WTC11 (cell line): ENCODE measurements around the gene STX2. TPM values are rescaled to one million over a fixed set of nuclear protein-coding genes. Genes with fewer than 3 reads are reported as not detected.

Source experiments
- ATAC-seq: fragments of 200-7000 bp; cut with Tn5 transposase; 2 replicates; pipeline ENCODE4 v1.10.0; 2021; ENCODE audit warnings: mild to moderate bottlenecking, moderate library complexity
- CTCF ChIA-PET: fragments of 300-600 bp; sonication (Branson Sonifier 250); formaldehyde crosslinking; loops from one replicate; lab custom pipeline; 2021; ENCODE audit warnings: antibody characterized with exemption; lab: Charles Lee
- POLR2A ChIA-PET: fragments of 350-600 bp; sonication (Branson Sonifier 250); formaldehyde crosslinking; loops from one replicate; lab custom pipeline; 2021; ENCODE audit warnings: antibody characterized with exemption; lab: Charles Lee
- DNase-seq: peaks from one replicate; pipeline ENCODE4 v3.0.0; 2021; ENCODE audit warnings: low spot score
- H3K27ac Mint-ChIP-seq: 2 replicates; pipeline ENCODE4 v1.8.0; 2021; ENCODE audit warnings: mixed read lengths
- H3K27me3 Mint-ChIP-seq: 2 replicates; pipeline ENCODE4 v1.8.0; 2021; ENCODE audit warnings: low read depth, mild to moderate bottlenecking, moderate library complexity, mixed read lengths
- H3K36me3 Mint-ChIP-seq: 2 replicates; pipeline ENCODE4 v1.8.0; 2021; ENCODE audit warnings: mixed read lengths
- H3K4me1 Mint-ChIP-seq: 2 replicates; pipeline ENCODE4 v1.8.0; 2022; ENCODE audit warnings: mixed read lengths
- H3K4me3 Mint-ChIP-seq: 2 replicates; pipeline ENCODE4 v1.8.0; 2021; ENCODE audit warnings: mild to moderate bottlenecking, moderate library complexity, mixed read lengths
- H3K9me3 Mint-ChIP-seq: 2 replicates; pipeline ENCODE4 v1.8.0; 2021; ENCODE audit warnings: mixed read lengths
- CREM ChIP-seq: sonication (generic); formaldehyde crosslinking; IDR thresholded peaks from 2 replicates; pipeline ENCODE4 v1.8.1; 2022; ENCODE audit warnings: mild to moderate bottlenecking, missing genetic modification reagents, moderate library complexity
- EMX1 ChIP-seq: fragments of 250-450 bp; sonication (Bioruptor Pico); IDR thresholded peaks from 2 replicates; pipeline ENCODE4 v1.8.0; 2021; ENCODE audit warnings: mild to moderate bottlenecking
- ESRRA ChIP-seq: sonication (generic); formaldehyde crosslinking; IDR thresholded peaks from 2 replicates; pipeline ENCODE4 v1.8.1; 2022; ENCODE audit warnings: mild to moderate bottlenecking, missing genetic modification reagents, borderline replicate concordance
- FOXP1 ChIP-seq: sonication (generic); formaldehyde crosslinking; IDR thresholded peaks from 2 replicates; pipeline ENCODE4 v1.8.0; 2022; ENCODE audit warnings: missing genetic modification reagents, mild to moderate bottlenecking, moderate library complexity, borderline replicate concordance
- NFE2L1 ChIP-seq: sonication (generic); formaldehyde crosslinking; IDR thresholded peaks from 2 replicates; pipeline ENCODE4 v1.8.1; 2023; ENCODE audit warnings: missing genetic modification reagents
- TP53 ChIP-seq: sonication (generic); formaldehyde crosslinking; IDR thresholded peaks from 2 replicates; pipeline ENCODE4 v1.8.1; 2023; ENCODE audit warnings: mild to moderate bottlenecking, missing genetic modification reagents
- ZNF232 ChIP-seq: sonication (generic); formaldehyde crosslinking; IDR thresholded peaks from 2 replicates; pipeline ENCODE4 v1.8.0; 2022; ENCODE audit warnings: mild to moderate bottlenecking, missing genetic modification reagents
- ZNF317 ChIP-seq: sonication (generic); formaldehyde crosslinking; IDR thresholded peaks from 2 replicates; pipeline ENCODE4 v1.8.1; 2023; ENCODE audit warnings: low read depth, mild to moderate bottlenecking, moderate library complexity, missing genetic modification reagents, borderline replicate concordance
- ZNF423 ChIP-seq: fragments of 250-450 bp; sonication (Bioruptor Pico); IDR thresholded peaks from 2 replicates; pipeline ENCODE4 v2.1.2; 2022; ENCODE audit warnings: mild to moderate bottlenecking, moderate library complexity
- ZNF671 ChIP-seq: fragments of 250-450 bp; sonication (Bioruptor Pico); IDR thresholded peaks from 2 replicates; pipeline ENCODE4 v1.8.0; 2021; ENCODE audit warnings: mild to moderate bottlenecking
- total RNA-seq: library from RNA; stranded (reverse); gene quantifications from 3 replicates; pipeline ENCODE4 v1.2.3, GENCODE V29; 2021
- TF ChIP-seq, protein P1 (sequence below): sonication (generic); formaldehyde crosslinking; IDR thresholded peaks from 2 replicates; pipeline ENCODE4 v1.8.0; 2023; ENCODE audit warnings: mild to moderate bottlenecking, missing genetic modification reagents
- TF ChIP-seq, protein P2 (sequence below): sonication (generic); formaldehyde crosslinking; IDR thresholded peaks from 2 replicates; pipeline ENCODE4 v1.8.0; 2022; ENCODE audit warnings: mild to moderate bottlenecking, missing genetic modification reagents
- TF ChIP-seq, protein P3 (sequence below): sonication (generic); formaldehyde crosslinking; IDR thresholded peaks from 2 replicates; pipeline ENCODE4 v1.8.1; 2023; ENCODE audit warnings: mild to moderate bottlenecking, missing genetic modification reagents
- TF ChIP-seq, protein P4 (sequence below): fragments of 250-450 bp; sonication (Bioruptor Pico); IDR thresholded peaks from 2 replicates; pipeline ENCODE4 v1.9.0; 2021; ENCODE audit warnings: mild to moderate bottlenecking
- TF ChIP-seq, protein P5 (sequence below): fragments of 250-450 bp; sonication (Bioruptor Pico); conservative IDR thresholded peaks from 2 replicates; pipeline ENCODE4 v1.9.0; 2021; ENCODE audit warnings: mild to moderate bottlenecking
- TF ChIP-seq, protein P6 (sequence below): fragments of 250-450 bp; sonication (Bioruptor Pico); IDR thresholded peaks from 2 replicates; pipeline ENCODE4 v1.9.0; 2021; ENCODE audit warnings: mild to moderate bottlenecking

The STX2 gene
- total RNA-seq, 1 experiment from 2014 or later, result 22.7 TPM

DNA sequence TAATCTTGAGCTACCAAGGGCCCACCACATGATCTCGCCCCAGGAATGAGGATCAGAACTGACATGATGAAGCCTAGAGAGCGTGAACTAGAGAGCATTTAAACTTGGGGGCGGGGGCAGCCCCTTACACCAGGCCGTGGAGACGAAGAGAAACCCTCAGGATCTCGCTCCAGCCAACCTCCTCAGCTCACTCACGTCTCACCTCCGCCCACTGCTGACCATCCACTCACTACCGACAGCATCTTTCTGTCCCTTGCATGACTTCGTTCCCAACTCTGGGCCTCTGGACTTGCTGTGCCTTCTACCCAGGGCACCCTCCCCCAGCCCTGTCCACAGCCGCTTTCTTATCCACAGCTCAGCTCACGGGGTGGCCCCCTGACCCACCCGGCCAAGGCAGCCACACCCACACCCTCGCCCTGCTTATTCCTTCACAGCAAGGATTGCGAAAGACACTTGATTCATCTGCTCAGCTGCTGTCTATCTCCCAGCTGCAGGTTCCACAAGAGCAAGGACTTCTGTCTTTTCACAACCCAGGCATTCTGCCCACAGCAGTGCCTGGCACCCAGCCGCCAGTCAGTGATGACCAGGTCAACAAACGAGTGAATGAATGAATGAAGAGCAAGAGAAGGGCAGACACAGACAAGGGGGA lies 6.4 kb downstream of the STX2 start:
- POLR2A ChIA-PET, result interaction anchor here (0.6 kb wide), 1 partner anchor 17 kb away, joined by 3 read pairs; no protein-coding TSS in a partner anchor
- no peak overlapping the region for H3K4me3 Mint-ChIP-seq

DNA sequence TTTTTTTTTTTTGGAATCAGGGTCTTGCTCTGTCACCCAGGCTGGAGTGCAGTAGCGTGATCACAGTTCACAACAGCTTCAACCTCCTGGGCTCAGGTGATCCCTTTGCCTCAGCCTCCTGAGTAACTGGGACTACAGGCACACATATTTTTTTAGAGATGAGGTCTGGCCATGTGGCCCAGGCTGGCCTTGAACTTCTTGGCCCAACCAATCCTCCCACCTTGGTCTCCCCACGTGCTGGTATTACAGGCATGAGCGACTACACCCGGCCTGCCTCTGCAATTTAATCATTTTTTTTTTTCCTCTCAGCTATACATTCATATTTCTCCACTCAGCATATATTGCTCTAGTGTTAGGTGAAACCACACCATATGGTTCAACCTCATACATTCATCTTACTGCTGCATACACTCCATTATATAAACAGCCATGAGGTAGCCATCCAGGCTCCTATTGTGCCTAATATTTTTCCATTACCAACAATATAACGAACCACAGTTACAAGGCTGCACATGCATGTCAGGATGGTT lies 7.1 kb downstream of the STX2 start:
- H3K27ac Mint-ChIP-seq, result no peak overlapping the region
- H3K4me3 Mint-ChIP-seq, result no peak overlapping the region
- peaks cover 71% of the 10 kb centered on the region for H3K4me1 Mint-ChIP-seq
- H3K36me3 Mint-ChIP-seq, result peaks cover 4% of the 10 kb centered on the region; the same call in 1 of the 2 replicates
- TF ChIP-seq FOXP1 (CRISPR knock-in tag), result no peak
- TF ChIP-seq, protein P1, sequence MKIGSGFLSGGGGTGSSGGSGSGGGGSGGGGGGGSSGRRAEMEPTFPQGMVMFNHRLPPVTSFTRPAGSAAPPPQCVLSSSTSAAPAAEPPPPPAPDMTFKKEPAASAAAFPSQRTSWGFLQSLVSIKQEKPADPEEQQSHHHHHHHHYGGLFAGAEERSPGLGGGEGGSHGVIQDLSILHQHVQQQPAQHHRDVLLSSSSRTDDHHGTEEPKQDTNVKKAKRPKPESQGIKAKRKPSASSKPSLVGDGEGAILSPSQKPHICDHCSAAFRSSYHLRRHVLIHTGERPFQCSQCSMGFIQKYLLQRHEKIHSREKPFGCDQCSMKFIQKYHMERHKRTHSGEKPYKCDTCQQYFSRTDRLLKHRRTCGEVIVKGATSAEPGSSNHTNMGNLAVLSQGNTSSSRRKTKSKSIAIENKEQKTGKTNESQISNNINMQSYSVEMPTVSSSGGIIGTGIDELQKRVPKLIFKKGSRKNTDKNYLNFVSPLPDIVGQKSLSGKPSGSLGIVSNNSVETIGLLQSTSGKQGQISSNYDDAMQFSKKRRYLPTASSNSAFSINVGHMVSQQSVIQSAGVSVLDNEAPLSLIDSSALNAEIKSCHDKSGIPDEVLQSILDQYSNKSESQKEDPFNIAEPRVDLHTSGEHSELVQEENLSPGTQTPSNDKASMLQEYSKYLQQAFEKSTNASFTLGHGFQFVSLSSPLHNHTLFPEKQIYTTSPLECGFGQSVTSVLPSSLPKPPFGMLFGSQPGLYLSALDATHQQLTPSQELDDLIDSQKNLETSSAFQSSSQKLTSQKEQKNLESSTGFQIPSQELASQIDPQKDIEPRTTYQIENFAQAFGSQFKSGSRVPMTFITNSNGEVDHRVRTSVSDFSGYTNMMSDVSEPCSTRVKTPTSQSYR (CRISPR knock-in tag), result no peak
- no peak for TF ChIP-seq ZNF317 (CRISPR knock-in tag)
- no peak for TF ChIP-seq NFE2L1 (CRISPR knock-in tag)
- TF ChIP-seq EMX1, result no peak
- TF ChIP-seq TP53 (CRISPR knock-in tag), result no peak
- TF ChIP-seq, protein P2, sequence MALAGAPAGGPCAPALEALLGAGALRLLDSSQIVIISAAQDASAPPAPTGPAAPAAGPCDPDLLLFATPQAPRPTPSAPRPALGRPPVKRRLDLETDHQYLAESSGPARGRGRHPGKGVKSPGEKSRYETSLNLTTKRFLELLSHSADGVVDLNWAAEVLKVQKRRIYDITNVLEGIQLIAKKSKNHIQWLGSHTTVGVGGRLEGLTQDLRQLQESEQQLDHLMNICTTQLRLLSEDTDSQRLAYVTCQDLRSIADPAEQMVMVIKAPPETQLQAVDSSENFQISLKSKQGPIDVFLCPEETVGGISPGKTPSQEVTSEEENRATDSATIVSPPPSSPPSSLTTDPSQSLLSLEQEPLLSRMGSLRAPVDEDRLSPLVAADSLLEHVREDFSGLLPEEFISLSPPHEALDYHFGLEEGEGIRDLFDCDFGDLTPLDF (CRISPR knock-in tag), result no peak
- no peak for TF ChIP-seq ZNF423 (CRISPR knock-in tag)
- ATAC-seq (no peak), DNase-seq (no peak)
- ChIA-PET POLR2A (interaction anchor here (0.6 kb wide), 1 partner anchor 18 kb away, joined by 3 read pairs; no protein-coding TSS in a partner anchor), CTCF (interaction anchor here (1.0 kb wide), 1 partner anchor 39 kb away, joined by 3 read pairs; no protein-coding TSS in a partner anchor)
- no peaks in the 10 kb centered on the region for H3K27me3 Mint-ChIP-seq
- no peaks in the 10 kb centered on the region for H3K9me3 Mint-ChIP-seq

More for the DNA sequence above, 6.4 kb downstream of the STX2 start:
- Mint-ChIP-seq H3K4me1 (peaks cover 75% of the 10 kb centered on the region), H3K27ac (peak overlapping the region; percentile 66), H3K36me3 (no peaks in the 10 kb centered on the region), H3K9me3 (no peaks in the 10 kb centered on the region), H3K27me3 (no peaks in the 10 kb centered on the region)
- TF ChIP-seq, protein P3, sequence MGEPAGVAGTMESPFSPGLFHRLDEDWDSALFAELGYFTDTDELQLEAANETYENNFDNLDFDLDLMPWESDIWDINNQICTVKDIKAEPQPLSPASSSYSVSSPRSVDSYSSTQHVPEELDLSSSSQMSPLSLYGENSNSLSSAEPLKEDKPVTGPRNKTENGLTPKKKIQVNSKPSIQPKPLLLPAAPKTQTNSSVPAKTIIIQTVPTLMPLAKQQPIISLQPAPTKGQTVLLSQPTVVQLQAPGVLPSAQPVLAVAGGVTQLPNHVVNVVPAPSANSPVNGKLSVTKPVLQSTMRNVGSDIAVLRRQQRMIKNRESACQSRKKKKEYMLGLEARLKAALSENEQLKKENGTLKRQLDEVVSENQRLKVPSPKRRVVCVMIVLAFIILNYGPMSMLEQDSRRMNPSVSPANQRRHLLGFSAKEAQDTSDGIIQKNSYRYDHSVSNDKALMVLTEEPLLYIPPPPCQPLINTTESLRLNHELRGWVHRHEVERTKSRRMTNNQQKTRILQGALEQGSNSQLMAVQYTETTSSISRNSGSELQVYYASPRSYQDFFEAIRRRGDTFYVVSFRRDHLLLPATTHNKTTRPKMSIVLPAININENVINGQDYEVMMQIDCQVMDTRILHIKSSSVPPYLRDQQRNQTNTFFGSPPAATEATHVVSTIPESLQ, result no peak
- TF ChIP-seq ZNF671, result no peak
- TF ChIP-seq, protein P4, sequence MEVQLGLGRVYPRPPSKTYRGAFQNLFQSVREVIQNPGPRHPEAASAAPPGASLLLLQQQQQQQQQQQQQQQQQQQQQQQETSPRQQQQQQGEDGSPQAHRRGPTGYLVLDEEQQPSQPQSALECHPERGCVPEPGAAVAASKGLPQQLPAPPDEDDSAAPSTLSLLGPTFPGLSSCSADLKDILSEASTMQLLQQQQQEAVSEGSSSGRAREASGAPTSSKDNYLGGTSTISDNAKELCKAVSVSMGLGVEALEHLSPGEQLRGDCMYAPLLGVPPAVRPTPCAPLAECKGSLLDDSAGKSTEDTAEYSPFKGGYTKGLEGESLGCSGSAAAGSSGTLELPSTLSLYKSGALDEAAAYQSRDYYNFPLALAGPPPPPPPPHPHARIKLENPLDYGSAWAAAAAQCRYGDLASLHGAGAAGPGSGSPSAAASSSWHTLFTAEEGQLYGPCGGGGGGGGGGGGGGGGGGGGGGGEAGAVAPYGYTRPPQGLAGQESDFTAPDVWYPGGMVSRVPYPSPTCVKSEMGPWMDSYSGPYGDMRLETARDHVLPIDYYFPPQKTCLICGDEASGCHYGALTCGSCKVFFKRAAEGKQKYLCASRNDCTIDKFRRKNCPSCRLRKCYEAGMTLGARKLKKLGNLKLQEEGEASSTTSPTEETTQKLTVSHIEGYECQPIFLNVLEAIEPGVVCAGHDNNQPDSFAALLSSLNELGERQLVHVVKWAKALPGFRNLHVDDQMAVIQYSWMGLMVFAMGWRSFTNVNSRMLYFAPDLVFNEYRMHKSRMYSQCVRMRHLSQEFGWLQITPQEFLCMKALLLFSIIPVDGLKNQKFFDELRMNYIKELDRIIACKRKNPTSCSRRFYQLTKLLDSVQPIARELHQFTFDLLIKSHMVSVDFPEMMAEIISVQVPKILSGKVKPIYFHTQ, result no peak
- TF ChIP-seq CREM (CRISPR knock-in tag), result no peak
- TF ChIP-seq ESRRA (CRISPR knock-in tag), result no peak
- TF ChIP-seq, protein P5, sequence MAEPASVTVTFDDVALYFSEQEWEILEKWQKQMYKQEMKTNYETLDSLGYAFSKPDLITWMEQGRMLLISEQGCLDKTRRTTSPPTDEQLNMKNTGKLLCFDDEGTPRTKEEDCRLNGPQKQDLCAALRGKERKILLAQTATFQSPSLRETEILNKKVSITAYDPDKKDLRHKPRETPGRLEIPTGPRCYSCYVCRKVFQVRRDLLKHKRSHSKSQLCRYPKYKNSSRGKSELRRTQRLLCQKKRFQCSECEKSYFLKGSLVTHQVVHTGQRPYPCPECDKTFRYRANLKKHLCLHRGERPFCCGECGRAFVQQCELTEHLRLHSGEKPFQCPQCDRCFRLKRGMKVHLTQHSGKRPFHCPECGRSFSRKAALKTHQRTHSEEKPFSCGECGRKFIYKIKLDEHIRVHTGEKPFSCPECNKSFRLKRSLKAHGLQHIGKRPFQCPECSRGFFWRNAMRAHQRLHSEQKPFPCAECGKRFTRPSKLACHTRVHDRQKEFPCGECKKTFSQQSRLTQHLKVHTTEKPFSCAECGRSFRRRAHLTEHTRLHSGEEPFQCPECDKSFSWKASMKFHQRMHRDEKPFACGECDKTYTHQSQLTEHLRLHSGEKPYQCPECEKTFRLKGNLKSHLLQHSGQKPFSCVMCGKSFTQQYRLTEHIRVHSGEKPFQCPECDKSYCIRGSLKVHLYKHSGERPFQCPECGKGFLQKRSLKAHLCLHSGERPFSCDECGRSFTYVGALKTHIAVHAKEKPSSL (CRISPR knock-in tag), result no peak
- TF ChIP-seq, protein P6, sequence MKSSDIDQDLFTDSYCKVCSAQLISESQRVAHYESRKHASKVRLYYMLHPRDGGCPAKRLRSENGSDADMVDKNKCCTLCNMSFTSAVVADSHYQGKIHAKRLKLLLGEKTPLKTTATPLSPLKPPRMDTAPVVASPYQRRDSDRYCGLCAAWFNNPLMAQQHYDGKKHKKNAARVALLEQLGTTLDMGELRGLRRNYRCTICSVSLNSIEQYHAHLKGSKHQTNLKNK (CRISPR knock-in tag), result no peak
- no peak for TF ChIP-seq ZNF232
- ATAC-seq (no peak), DNase-seq (no peak)
- CTCF ChIA-PET, result interaction anchor here (1.0 kb wide), 1 partner anchor 38 kb away, joined by 3 read pairs; no protein-coding TSS in a partner anchor
